GM19023 (cell line): ENCODE measurements around the gene MLF2.

Source experiments
- ATAC-seq: cut with Tn5 transposase; IDR thresholded peaks from one replicate; pipeline ENCODE4 v1.9.1; 2021; ENCODE audit warnings: mild to moderate bottlenecking, moderate library complexity; ENCODE audit not compliant: unreplicated experiment

Gene MLF2

GRCh38 chr12:6778574-6779550 is 25.9 kb upstream of the MLF2 start:
- ATAC-seq: peak; percentile 69

DNA sequence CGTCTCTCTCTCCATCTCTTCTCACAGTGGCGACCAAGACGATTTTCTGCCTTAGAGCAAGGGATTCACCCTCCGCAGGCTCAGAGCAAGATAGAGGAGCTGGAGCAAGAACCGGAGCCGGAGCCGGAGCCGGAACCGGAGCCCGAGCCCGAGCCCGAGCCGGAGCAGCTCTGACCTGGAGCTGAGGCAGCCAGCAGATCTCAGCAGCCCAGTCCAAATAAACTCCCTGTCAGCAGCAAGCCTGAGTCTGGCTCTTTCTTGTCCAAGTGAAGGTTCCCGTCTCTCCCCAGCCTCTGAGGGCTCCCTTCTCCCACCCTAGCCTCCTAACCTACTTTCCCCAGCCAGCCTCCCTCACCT is 25.3 kb upstream of the MLF2 start:
- ATAC-seq: no peak

GRCh38 chr12:6777386-6777785 is 24.4 kb upstream of the MLF2 start:
- ATAC-seq: no peak

DNA sequence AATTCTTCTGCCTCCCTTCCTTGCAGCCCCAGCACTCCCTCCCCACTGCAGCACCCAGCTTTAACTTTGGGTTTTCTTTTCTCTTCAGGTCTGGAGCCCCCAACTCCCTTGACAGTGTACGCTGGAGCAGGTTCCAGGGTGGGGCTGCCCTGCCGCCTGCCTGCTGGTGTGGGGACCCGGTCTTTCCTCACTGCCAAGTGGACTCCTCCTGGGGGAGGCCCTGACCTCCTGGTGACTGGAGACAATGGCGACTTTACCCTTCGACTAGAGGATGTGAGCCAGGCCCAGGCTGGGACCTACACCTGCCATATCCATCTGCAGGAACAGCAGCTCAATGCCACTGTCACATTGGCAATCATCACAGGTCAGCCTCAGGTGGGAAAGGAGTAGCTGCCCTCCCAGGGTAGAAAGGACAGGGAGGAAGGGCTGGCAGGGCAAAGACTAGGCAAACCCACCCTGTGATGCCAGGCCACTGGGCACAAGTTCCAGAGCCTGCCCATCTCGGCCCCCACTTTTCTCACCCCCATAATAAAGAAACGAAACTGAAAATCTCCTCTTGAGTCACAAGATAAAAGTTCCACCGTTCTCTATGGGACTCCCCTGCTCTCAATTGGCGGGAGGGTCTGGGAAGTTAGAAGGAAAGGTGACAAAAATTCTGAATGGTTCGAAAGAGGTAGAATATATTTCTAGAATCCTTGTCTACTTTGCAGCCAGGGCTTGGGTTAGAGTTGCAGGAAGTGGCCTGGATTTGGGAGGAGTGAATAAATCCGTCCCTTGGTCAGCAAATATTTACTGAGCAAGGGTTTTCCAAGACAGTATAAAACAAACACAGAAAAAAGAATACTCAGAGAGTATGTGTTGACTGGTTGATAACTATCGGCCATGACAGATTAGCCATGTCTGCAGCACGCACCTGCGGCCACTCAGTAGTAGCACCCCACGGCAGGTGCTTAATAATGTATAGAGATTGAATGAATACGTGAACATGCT is 22.5 kb upstream of the MLF2 start:
- ATAC-seq: no peak

GRCh38 chr12:6774499-6775062 is 21.6 kb upstream of the MLF2 start:
- ATAC-seq: no peak

DNA sequence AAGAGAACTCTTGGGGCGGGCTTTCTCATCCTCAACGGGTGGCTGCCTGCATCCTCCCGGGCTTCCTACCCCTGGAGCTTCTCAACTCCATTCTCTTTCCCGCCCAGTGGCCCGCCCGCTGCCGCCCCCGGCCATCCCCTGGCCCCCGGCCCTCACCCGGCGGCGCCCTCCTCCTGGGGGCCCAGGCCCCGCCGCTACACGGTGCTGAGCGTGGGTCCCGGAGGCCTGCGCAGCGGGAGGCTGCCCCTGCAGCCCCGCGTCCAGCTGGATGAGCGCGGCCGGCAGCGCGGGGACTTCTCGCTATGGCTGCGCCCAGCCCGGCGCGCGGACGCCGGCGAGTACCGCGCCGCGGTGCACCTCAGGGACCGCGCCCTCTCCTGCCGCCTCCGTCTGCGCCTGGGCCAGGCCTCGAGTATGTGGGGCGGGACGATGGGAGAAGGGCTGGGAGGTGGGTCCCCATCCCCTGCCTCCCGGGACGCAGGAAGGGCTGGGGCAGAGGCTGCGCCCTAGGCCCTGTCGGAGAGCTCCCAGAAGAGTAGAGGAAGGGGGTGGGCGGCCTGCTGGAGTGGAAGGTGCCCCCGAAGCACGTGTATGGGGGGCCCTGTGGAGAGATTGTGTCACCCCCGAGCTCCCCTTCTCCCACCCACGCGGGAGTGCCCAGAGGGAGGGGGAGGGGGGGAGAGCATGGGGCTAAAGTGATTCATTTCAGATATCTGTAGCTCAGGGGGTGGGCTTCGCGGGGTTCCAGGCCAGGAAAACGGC is 20.8 kb upstream of the MLF2 start:
- ATAC-seq: no peak

- ATAC-seq: no peak
Observed at GRCh38 chr12:6772726-6773589, 20.0 kb upstream of the MLF2 start.

DNA sequence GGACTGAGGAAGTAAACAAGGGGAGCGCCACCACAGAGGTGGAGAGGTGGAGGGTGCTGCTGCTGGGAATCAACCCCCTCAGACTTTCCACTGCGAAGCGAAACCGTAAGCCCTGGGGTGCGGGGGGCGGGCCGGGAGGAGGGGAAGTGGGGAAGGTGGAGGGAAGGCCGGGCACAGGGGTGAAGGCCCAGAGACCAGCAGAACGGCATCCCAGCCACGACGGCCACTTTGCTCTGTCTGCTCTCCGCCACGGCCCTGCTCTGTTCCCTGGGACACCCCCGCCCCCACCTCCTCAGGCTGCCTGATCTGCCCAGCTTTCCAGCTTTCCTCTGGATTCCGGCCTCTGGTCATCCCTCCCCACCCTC is 19.4 kb upstream of the MLF2 start, which contains the start of gene LAG3:
LAG3 (plus strand) TSS at position 190 of the 365 bp plus-strand sequence. CDS start 333 bp downstream, outside the sequence.
- no peak for ATAC-seq

- no peak for ATAC-seq
Observed at GRCh38 chr12:6771509-6772330, 18.8 kb upstream of the MLF2 start.

GRCh38 chr12:6771091-6771495 is 18.2 kb upstream of the MLF2 start:
- ATAC-seq: no peak

DNA sequence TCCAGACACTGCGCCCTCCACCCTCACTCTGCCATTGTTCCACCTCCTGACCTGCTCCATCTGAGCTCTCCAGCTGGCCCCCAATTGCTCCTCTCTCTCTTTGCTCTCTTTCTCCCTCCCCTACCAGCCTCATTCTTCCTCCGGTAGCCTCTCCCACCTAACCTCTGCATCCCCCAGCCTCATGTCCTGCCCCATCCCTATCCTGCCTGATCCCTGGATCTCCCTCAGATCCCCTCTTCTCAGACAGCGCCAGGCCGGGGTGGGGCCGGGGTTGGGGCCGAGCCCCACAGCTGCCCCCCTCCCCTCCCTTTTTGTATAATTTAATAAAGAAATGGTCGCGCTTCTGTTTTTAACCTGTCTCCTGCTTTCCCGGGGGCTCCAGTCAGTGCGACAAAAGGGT is 17.7 kb upstream of the MLF2 start:
- no peak for ATAC-seq

- ATAC-seq: no peak
Observed at GRCh38 chr12:6770094-6770493, 17.2 kb upstream of the MLF2 start.

DNA sequence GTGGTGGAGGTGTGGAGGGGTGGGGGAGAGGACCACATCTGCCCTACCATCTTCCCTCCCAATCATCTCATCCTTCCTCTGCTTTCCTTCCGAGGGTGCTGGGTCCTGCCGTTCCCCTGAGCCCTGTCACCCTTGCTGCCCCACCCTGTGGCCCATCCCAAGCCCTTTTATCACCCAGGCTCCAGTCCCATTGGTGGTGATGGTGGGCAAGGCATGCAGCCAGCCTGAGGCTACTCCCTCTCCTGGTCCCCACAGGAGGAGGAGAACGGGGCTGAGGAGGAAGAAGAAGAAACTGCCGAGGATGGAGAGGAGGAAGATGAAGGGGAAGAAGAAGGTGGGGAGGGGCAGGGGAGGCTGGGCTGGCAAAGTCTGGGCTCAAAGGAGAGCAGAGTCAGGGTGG is 16.7 kb upstream of the MLF2 start:
- no peak for ATAC-seq

- ATAC-seq: no peak
Observed at GRCh38 chr12:6768990-6769389, 16.0 kb upstream of the MLF2 start.

GRCh38 chr12:6768437-6768914 is 15.5 kb upstream of the MLF2 start:
- no peak for ATAC-seq

DNA sequence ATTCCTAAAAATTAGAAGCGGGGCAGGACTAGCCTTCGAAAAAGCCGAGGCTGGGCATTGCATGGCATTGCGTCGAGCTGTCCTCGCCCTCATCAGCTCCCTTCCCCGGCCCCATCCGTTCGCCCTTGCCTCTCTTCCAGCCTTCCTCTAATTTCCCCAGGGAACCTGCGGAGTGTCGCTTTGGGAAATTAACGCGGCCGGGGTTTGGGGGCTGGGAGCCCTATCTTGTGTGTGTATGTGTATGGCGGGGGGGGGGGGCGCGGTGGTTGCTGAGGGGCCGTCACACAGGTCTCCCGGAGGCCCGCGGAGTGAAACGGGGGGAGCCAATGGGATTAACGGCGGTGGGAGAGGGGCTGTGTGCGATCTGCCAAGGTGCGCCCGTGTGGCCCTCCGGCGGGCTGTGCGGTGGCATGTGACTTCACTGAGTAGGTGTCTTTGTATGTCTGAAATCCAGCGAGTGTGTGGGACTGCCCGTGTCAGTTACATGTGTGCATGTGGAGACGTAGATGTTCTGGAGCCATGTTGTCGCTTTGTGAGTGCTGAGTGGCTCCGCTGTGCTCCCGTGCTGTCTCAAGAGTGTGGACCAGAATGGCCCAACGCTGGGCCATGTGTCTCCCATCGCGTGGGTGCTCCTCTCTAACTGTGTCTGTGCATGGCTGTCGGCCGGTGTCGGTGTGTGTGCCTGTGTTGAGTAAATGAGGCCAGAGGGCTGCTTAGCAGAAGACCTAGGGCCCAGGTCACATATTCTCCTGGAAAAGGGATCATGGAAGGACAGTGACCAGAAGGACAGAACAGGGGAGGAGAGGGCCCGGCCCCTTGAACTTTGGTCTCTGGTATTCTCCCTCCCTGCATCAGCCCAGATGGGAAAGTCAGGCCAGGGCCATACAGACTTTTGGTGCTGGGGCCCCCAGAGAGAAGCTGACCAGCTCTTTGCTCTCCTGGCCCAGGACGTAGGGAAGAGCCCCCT is 14.7 kb upstream of the MLF2 start:
- ATAC-seq: no peak

- peak; percentile 51 for ATAC-seq
Observed at GRCh38 chr12:6766651-6767349, 13.9 kb upstream of the MLF2 start.
